SU-DHL-6 (cell line): ENCODE measurements around the gene DIPK2B.
A peak's percentile ranks its signal among the peaks of the same experiment; 100 is the strongest.

Source experiments
- H2AFZ ChIP-seq: fragments of 200-600 bp; sonication (generic); 2 replicates; pipeline ENCODE4 v1.6.1; 2014; ENCODE audit warnings: low read depth, mild to moderate bottlenecking, moderate library complexity, mixed read lengths, antibody characterized with exemption, low read length; ENCODE audit not compliant: severe bottlenecking
- H3F3A ChIP-seq: fragments of 200-600 bp; shearing (Covaris generic); 2 replicates; pipeline ENCODE4 v1.6.0; 2016; ENCODE audit warnings: antibody characterized with exemption, mild to moderate bottlenecking; ENCODE audit not compliant: insufficient read depth
- H3K27ac ChIP-seq: fragments of 200-600 bp; sonication (generic); 2 replicates; pipeline ENCODE4 v1.5.1; 2016; ENCODE audit warnings: low read depth, mild to moderate bottlenecking, low read length, moderate library complexity, mixed read lengths
- H3K27me3 ChIP-seq: fragments of 200-600 bp; sonication (generic), shearing (Covaris generic); 2 replicates; pipeline ENCODE4 v1.6.0; 2014; ENCODE audit warnings: mild to moderate bottlenecking, low read length
- H3K36me3 ChIP-seq: fragments of 200-600 bp; sonication (generic); 2 replicates; pipeline ENCODE4 v1.6.1; 2014; ENCODE audit warnings: mild to moderate bottlenecking, low read length, mixed read lengths
- H3K4me2 ChIP-seq: fragments of 300-600, 200-600 bp; shearing (Covaris generic), sonication (generic); 2 replicates; pipeline ENCODE4 v1.6.0; 2014; ENCODE audit warnings: low read length, low read depth, mild to moderate bottlenecking; ENCODE audit not compliant: poor library complexity, severe bottlenecking
- H3K4me3 ChIP-seq: fragments of 200-600 bp; sonication (generic); 2 replicates; pipeline ENCODE4 v1.5.1; 2014; ENCODE audit warnings: antibody characterized with exemption, low read length, mild to moderate bottlenecking, mixed read lengths; ENCODE audit not compliant: insufficient read depth, poor library complexity, severe bottlenecking
- H3K79me2 ChIP-seq: fragments of 200-600 bp; sonication (generic); 2 replicates; pipeline ENCODE4 v1.6.1; 2014; ENCODE audit warnings: mild to moderate bottlenecking, low read length, moderate library complexity; ENCODE audit not compliant: insufficient read depth
- H3K9ac ChIP-seq: fragments of 200-600 bp; sonication (generic); 2 replicates; pipeline ENCODE4 v1.7.0; 2014; ENCODE audit warnings: mild to moderate bottlenecking, low read length
- H3K9me2 ChIP-seq: fragments of 200-600 bp; sonication (generic); replicated peaks from 2 replicates; pipeline ENCODE4 v1.6.1; 2014; ENCODE audit warnings: low read length; ENCODE audit not compliant: insufficient read depth
- H3K9me3 ChIP-seq: fragments of 200-600 bp; sonication (generic); 2 replicates; pipeline ENCODE4 v1.6.1; 2014; ENCODE audit warnings: low read length, mixed read lengths; ENCODE audit not compliant: insufficient read depth
- H4K20me1 ChIP-seq: fragments of 200-600 bp; sonication (generic); 2 replicates; pipeline ENCODE4 v1.6.1; 2014; ENCODE audit warnings: low read depth, mild to moderate bottlenecking, antibody characterized with exemption, low read length, moderate library complexity, mixed read lengths
- EZH2phosphoT487 ChIP-seq: fragments of 200-600 bp; sonication (generic), shearing (Covaris generic); conservative IDR thresholded peaks from 2 replicates; pipeline ENCODE4 v1.6.1; 2018; ENCODE audit warnings: mild to moderate bottlenecking, antibody characterized with exemption, low read length, moderate library complexity, mixed read lengths
- TF ChIP-seq, protein P1 (sequence below): fragments of 200-600 bp; sonication (generic); IDR thresholded peaks from one replicate; pipeline ENCODE4 v1.5.1; 2017; ENCODE audit warnings: antibody characterized with exemption, mild to moderate bottlenecking, low read length, moderate library complexity; ENCODE audit not compliant: insufficient read depth, poor library complexity, severe bottlenecking

The DIPK2B gene

DNA sequence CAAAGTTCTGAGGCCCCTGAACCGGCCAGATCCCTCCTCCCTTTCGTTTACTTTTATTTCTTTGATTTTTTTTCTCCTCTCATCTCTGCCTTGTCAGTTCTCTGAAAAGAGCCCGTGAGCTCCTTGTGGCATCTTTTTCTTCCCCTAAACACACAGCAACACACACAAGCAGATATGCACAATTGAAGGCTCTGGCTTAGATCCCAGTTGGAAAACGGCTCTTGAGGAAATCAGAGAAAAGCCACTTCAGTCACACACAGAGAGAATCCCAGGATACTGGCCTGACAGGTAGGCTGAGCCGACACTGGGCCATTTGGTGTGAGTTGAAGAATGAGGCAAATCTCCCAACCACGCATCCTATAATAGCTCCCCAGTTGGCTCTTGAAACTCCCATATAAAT, 12.9 kb downstream of the DIPK2B start:
- Histone ChIP-seq H3F3A (no peaks in the 10 kb centered on the region), H3K4me2 (peak overlapping the region; percentile 50), H3K9me3 (no peaks in the 10 kb centered on the region), H2AFZ (no peak overlapping the region), H3K27ac (no peak overlapping the region), H3K36me3 (no peaks in the 10 kb centered on the region), H3K27me3 (no peaks in the 10 kb centered on the region), H3K9ac (no peak overlapping the region), H3K4me3 (no peak overlapping the region), H3K79me2 (no peaks in the 10 kb centered on the region), H3K9me2 (no peaks in the 10 kb centered on the region), H4K20me1 (no peaks in the 10 kb centered on the region)
- TF ChIP-seq, protein P1, sequence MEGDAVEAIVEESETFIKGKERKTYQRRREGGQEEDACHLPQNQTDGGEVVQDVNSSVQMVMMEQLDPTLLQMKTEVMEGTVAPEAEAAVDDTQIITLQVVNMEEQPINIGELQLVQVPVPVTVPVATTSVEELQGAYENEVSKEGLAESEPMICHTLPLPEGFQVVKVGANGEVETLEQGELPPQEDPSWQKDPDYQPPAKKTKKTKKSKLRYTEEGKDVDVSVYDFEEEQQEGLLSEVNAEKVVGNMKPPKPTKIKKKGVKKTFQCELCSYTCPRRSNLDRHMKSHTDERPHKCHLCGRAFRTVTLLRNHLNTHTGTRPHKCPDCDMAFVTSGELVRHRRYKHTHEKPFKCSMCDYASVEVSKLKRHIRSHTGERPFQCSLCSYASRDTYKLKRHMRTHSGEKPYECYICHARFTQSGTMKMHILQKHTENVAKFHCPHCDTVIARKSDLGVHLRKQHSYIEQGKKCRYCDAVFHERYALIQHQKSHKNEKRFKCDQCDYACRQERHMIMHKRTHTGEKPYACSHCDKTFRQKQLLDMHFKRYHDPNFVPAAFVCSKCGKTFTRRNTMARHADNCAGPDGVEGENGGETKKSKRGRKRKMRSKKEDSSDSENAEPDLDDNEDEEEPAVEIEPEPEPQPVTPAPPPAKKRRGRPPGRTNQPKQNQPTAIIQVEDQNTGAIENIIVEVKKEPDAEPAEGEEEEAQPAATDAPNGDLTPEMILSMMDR = no peak
- TF ChIP-seq EZH2phosphoT487 = no peak

DNA sequence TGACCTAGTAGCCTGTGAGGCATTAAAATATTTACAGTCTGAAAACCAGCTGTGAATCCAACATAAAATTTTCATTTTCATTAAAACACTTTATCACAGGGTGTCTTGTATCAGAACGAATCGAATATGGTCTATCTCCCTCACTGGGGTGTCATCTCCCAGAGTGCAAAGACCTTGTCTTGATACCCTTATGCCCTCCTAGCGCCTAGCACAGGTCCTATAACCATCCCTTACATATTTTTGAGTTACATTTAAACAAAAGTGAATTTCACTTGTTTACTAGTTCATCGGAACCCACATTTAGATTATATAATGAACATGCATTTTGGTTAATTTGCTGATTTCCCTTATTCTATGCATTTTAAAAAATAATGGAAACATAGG, 14.0 kb downstream of the DIPK2B start:
- Histone ChIP-seq H2AFZ (peak overlapping the region; percentile 54), H3K9me3 (no peaks in the 10 kb centered on the region), H3K4me3 (no peak overlapping the region), H3K4me2 (no peak overlapping the region), H3K27ac (no peak overlapping the region), H3K27me3 (no peaks in the 10 kb centered on the region), H3K36me3 (no peaks in the 10 kb centered on the region), H4K20me1 (no peaks in the 10 kb centered on the region), H3K9me2 (no peaks in the 10 kb centered on the region), H3K9ac (no peak overlapping the region), H3K79me2 (no peaks in the 10 kb centered on the region), H3F3A (no peaks in the 10 kb centered on the region)
- TF ChIP-seq, protein P1 = no peak
- no peak for TF ChIP-seq EZH2phosphoT487

DNA sequence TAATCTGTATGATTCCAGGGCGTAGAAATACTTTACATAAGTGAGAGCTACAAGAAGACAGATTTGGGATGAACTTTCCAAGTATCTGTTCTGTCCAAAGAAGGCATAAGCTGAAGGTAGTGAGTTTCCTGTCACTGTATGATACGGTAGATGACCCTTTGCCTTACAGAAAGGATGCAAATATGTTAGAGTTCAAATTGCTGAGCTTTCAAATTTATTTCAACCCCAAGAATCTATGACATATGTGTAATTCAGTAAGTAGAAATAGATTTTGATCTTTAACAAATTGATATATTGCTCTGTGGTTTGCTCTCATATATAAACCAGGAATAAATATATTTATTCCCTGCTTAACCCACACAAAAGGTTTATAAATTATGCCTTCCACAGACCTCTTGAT, 16.5 kb downstream of the DIPK2B start:
- TF ChIP-seq, protein P1 = no peak
- TF ChIP-seq EZH2phosphoT487 = no peak

DNA sequence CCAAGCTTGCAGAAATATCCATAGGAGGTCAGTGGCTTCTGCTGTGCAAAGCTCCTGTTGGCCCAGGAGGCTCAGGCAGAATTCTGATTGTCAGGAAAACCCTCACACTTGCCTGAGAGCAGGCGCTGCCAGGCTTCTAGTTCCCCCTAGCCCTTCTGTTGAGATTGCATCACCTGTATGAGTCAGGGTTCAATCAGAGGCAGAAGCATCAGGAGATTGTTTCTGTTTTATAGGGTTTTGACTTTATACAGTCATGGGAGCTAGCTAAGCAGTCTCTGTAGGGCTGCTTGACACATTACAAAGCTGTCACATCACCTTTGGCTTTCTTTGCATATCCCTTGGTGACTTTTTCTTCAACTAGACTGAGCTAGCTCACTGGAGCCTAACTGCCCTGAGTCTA, 27.8 kb downstream of the DIPK2B start:
- H3K36me3 ChIP-seq = no peaks in the 10 kb centered on the region
- H3K9me2 ChIP-seq = no peaks in the 10 kb centered on the region
- no peak overlapping the region for H3K9ac ChIP-seq
- H4K20me1 ChIP-seq = no peaks in the 10 kb centered on the region
- no peaks in the 10 kb centered on the region for H3K27me3 ChIP-seq
- H3K4me2 ChIP-seq = no peak overlapping the region
- no peaks in the 10 kb centered on the region for H3F3A ChIP-seq
- no peaks in the 10 kb centered on the region for H3K9me3 ChIP-seq
- no peaks in the 10 kb centered on the region for H3K79me2 ChIP-seq
- no peak overlapping the region for H3K27ac ChIP-seq
- H2AFZ ChIP-seq = no peak overlapping the region
- TF ChIP-seq EZH2phosphoT487 = no peak
- TF ChIP-seq, protein P1 = no peak
- H3K4me3 ChIP-seq = no peak overlapping the region

More for the DNA sequence above, 16.5 kb downstream of the DIPK2B start:
- H3K27me3 ChIP-seq = no peaks in the 10 kb centered on the region
- H3K4me3 ChIP-seq = no peak overlapping the region
- no peak overlapping the region for H3K27ac ChIP-seq
- H2AFZ ChIP-seq = no peak overlapping the region
- H3F3A ChIP-seq = no peaks in the 10 kb centered on the region
- H3K9ac ChIP-seq = no peak overlapping the region
- no peaks in the 10 kb centered on the region for H3K79me2 ChIP-seq
- H3K9me3 ChIP-seq = no peaks in the 10 kb centered on the region
- H3K4me2 ChIP-seq = no peak overlapping the region
- H3K9me2 ChIP-seq = no peaks in the 10 kb centered on the region
- H4K20me1 ChIP-seq = no peaks in the 10 kb centered on the region
- no peaks in the 10 kb centered on the region for H3K36me3 ChIP-seq
